Fibroblast of skin of left biceps (primary cell): ENCODE measurements around the gene LORICRIN.

Source experiments
- DNase-seq, 2 experiments: peaks; one replicate each; pipeline ENCODE4 v3.0.0-alpha.2; 2013; ENCODE audit warnings: low read depth in 2 of 2

LORICRIN gene

GRCh38 chr1:153305682-153306081 is 46.2 kb downstream of the LORICRIN start:
- no peak for DNase-seq

GRCh38 chr1:153306303-153307220 is 47.1 kb downstream of the LORICRIN start:
- DNase-seq = no peak

- DNase-seq = no peak
These were observed 47.7 kb downstream of the LORICRIN start for GRCh38 chr1:153307221-153307600.

- no peak for DNase-seq
These were observed 49.1 kb downstream of the LORICRIN start for GRCh38 chr1:153308540-153308939.

- DNase-seq = no peak
These were observed 50.0 kb downstream of the LORICRIN start for GRCh38 chr1:153309441-153309840.

- no peak for DNase-seq
These were observed 51.0 kb downstream of the LORICRIN start for GRCh38 chr1:153310526-153310925.
